HG03442 (cell line): ENCODE measurements around the gene SLC66A2.

ENCODE experiments used
- ATAC-seq: cut with Tn5 transposase; IDR thresholded peaks from one replicate; pipeline ENCODE4 v1.9.1; 2021; ENCODE audit warnings: mild to moderate bottlenecking, moderate library complexity; ENCODE audit not compliant: unreplicated experiment

Gene SLC66A2

GRCh38 chr18:79952456-79952995 is 1.1 kb upstream of the SLC66A2 start:
- no peak for ATAC-seq

GRCh38 chr18:79950515-79951341 is 725 bp downstream of the SLC66A2 start:
- ATAC-seq: no peak

- ATAC-seq: no peak
Measured at GRCh38 chr18:79949697-79950487, 1.6 kb downstream of the SLC66A2 start.

GRCh38 chr18:79948719-79949411 is 2.6 kb downstream of the SLC66A2 start:
- no peak for ATAC-seq

GRCh38 chr18:79947881-79948610 is 3.4 kb downstream of the SLC66A2 start:
- ATAC-seq: no peak

- no peak for ATAC-seq
Measured at GRCh38 chr18:79947054-79947755, 4.2 kb downstream of the SLC66A2 start.

GRCh38 chr18:79945118-79946042 is 6.1 kb downstream of the SLC66A2 start:
- no peak for ATAC-seq

GRCh38 chr18:79944746-79945117 is 6.7 kb downstream of the SLC66A2 start:
- no peak for ATAC-seq

GRCh38 chr18:79944126-79944731 is 7.2 kb downstream of the SLC66A2 start:
- ATAC-seq: peak; percentile 57

- ATAC-seq: no peak
Measured at GRCh38 chr18:79943608-79944125, 7.8 kb downstream of the SLC66A2 start.

GRCh38 chr18:79942786-79943607 is 8.5 kb downstream of the SLC66A2 start:
- ATAC-seq: no peak

- ATAC-seq: no peak
Measured at GRCh38 chr18:79942211-79942610, 9.2 kb downstream of the SLC66A2 start.

- ATAC-seq: no peak
Measured at GRCh38 chr18:79941473-79942119, 9.9 kb downstream of the SLC66A2 start.

- no peak for ATAC-seq
Measured at GRCh38 chr18:79940814-79941472, 10.5 kb downstream of the SLC66A2 start.

- ATAC-seq: no peak
Measured at GRCh38 chr18:79940126-79940813, 11.2 kb downstream of the SLC66A2 start.

GRCh38 chr18:79939096-79939495 is 12.4 kb downstream of the SLC66A2 start:
- ATAC-seq: no peak
